Effector CD4-positive, alpha-beta T cell (primary cell): Measurements from ENCODE around the gene PAQR8.
"Not testable (repeated sequence)": the region's sequence is repeated elsewhere in the genome, so short reads cannot be mapped to it uniquely, and the experiment has no call there.

Experiments
- DNase-seq: peaks from one replicate; pipeline ENCODE4 v3.0.0-alpha.2; 2020

The PAQR8 gene

DNA sequence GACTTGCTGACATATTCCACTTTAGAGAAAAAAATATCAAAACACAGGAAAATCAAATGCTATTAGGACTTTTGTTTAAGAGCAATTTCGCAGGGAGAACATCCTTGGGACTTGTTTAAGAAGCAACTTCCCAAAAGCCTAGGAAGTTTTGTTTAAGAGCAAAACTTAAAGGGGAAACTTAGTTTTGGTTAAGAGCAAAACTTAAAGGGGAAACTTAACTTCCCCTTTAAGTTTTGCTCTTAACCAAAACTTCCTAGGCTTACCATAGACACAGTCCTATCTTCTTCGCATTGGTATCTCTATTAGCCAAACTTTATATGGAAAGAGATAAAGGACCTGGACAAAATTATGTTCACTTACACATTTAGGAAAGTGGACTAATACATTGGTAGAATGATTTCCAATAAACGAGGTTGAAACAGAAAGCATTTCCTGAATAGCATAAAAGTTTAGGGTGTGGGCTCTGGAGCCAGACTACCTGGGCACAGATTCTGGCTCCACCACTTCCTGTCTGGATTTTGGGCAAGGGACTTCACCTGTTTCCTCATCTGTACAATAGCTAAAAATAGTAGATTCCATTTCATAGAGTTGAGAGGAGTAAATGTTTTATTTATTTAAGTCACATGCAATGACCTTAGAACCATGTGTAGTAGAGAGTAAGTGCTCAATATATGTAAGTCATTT is 15.7 kb downstream of the PAQR8 start:
- no peak for DNase-seq

DNA sequence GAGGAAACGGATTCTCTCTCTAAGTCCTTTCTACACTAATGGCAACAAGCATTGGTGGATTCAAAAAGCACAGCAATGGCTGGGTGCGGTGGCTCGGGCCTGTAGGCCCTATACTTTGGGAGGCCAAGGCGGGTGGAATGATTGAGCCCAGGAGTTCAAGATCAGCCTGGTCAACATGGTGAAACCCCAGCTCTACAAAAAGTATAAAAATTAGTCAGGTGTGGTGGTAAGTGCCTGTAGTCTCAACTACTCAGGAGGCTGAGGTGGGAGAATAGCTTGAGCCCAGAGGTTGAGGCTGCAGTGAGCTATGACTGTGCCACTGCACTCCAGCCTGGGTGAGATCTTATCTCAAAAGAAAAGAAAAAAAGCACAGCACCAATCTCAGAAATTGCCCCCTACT is 19.3 kb downstream of the PAQR8 start:
- DNase-seq: no peak

DNA sequence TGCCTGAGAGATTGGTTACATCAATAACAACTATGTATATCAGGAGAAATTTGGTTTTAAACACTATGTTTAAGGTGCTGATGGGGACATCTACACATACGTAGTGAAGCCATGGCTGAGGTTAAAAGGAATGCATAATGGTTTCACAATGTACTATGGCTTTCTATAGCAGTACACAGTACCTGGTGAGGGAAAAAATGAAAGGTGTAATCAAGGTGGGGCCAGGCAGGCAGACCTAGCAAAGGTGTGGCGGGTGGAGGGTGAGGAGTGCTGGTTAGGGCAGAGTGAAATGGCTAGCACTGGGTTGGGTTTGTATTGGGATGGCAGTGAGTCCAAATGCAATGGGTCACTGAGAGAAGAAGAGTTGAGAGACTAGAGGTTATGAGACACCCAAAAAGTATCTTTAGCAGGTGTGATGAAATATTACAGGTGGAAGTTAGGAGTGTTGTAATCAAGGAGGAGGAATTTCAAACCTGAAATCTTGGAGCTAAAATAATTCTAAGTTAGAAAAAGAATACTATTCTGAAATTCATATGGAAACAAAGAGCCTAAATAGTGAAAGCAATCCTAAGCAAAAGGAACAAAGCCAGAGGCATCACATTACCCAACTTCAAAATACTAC is 22.3 kb downstream of the PAQR8 start:
- DNase-seq: no peak

DNA sequence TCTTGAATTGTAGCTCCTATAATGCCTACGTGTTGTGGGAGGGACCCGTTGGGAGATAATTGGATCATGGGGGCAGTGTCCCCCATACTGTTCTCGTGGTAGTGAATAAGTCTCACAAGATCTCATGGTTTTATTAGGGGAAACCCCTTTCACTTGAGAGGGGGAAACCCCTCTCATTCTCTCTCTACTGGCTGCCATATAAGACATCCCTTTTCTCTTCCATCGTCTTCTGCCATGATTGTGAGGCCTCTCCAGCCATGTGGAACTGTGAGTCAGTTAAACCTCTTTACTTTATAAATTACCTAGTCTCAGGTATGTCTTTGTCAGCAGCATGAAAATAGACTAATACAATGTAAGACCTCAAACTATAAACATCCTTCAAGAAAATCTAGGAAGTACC is 23.1 kb downstream of the PAQR8 start:
- no peak for DNase-seq

DNA sequence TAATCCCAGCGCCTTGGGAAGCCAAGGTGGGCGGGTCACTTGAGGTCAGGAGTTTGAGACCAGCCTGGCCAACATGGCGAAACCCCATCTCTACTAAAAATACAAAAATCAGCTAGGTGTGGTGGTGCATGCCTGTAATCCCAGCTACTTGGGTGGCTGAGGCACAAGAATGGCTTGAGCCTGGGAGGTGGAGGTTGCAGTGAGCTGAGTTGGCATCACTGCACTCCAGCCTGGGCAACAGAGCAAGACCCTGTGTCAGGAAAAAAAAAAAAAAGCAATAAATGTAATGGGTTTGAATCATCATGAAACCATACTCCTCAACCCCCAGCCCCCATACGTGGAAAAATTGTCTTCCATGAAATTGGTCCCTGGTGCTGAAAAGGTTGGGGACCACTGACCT is 26.2 kb downstream of the PAQR8 start:
- not testable (repeated sequence) for DNase-seq

DNA sequence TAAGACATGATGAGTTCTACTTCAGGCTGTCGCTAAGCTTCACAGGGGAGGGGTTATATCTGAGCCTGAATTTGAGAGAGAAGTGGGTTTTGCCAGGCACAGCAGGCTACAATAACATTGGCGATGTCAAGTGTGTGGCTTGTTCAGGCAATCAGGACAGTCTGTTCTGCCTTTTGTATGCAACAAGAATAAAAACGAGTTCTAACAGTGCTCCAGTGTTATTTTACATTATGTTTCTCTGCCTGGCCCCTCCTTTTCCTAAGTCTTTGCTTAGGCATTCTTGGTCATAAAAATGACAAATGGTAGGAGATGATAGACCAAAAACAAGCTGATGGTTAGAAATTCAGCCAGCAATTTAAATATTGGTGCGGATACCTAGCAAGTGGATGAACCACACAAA is 26.8 kb downstream of the PAQR8 start:
- DNase-seq: no peak

DNA sequence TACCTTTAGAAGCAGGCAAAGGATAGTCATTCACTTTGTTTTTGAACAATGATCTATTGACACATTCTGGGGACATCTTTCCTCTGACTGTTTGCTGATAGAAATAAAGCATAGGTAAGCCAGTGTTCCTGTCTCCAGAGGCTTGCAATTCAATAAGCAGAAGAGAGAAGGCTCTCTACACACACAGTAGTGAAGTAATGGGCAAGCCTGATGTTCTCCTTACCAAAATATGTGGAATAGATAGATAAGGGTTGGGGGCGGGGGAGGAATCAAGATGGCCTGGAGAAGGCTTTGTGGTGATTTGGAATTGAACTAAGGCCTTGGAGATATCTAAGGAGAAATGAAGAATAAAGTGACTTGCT is 27.3 kb downstream of the PAQR8 start:
- DNase-seq: no peak

DNA sequence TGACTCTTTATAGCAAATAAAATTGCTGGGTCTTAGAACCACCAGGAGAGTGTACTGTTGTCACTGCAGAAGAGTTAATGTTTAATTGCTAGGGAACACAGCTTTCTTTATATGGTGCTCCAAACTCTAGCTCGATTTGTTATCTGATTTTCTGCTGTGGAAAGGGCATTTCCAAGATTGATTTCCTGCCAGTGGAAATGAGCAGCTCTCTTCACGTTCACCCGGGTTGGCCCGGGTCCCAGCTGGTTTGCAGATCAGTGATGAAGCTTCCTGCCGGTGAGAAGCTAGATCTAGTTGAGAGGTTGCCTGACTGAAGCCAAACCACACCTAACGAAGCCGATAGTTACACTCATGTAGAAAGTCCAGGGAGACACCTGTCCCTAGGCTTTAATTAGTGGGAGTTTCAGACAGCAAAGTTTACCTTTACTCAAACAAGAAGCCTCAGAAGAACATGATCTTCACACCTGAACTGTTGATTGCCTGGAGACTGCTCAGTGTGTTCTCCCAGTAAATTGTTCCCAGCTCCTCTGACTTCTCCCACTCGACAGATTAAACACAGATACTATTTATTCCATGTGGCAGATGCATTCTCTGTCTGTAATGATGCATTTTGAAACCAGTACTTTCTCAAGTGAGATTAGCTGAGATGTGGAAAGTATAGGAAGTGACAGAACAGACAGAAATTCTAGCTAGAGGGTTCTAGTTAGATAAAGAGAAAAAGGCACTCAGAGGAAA is 27.8 kb downstream of the PAQR8 start:
- peak; percentile 55 for DNase-seq

DNA sequence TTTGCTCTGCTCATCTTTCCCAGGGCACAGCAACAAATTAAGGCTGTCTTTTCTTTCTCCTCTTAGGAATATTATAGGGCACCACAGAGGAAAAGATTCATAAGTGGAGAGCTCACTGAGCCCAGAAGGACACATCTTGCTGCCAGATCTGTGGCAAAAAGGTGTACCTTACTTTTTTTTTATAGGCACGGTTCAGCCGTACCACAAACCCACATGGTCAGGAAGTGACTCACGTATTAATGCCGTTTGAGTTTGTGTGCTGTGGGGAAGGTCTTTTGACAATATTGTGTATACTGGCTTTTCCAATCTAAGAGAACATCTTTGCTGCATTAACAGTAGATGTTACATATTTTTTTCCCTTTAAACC is 28.4 kb downstream of the PAQR8 start:
- DNase-seq: peak; percentile 60

DNA sequence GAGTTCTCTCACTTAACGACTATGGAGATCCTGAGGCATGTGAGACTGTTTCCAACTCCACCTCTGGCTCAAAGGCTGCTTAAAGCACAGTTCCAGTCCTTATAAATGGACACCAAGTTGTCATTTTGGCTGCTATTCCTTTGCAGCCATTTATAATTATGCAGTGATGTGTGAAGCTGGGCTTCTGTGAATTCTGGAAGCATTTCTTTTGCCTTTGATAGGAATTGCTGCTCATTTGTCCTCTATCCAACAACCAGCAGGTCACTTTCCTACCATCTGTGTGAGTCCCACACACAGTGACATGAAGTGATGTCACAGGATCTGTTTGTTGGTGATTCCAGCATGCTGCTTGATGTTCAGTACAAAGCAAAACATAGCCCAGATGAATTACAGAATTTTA is 29.6 kb downstream of the PAQR8 start:
- no peak for DNase-seq

DNA sequence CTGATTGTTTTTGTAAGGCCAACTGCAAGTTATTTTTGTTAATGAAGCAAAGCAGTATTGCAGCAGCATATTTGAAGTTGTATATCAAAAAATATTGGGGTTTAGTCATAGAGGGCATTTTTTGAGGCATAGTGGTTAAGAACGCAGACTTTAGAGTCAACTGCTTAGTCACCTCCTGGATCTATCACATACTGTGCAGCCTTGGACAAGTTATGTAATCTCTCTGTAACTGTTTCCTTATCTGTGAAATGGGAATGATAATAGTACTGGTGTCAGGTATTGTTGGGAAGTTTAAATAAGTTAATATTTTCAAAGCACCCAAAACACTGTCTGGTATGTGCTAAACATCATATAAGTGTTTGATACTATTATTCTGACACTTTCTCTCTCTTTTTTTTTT is 31.0 kb downstream of the PAQR8 start:
- no peak for DNase-seq

DNA sequence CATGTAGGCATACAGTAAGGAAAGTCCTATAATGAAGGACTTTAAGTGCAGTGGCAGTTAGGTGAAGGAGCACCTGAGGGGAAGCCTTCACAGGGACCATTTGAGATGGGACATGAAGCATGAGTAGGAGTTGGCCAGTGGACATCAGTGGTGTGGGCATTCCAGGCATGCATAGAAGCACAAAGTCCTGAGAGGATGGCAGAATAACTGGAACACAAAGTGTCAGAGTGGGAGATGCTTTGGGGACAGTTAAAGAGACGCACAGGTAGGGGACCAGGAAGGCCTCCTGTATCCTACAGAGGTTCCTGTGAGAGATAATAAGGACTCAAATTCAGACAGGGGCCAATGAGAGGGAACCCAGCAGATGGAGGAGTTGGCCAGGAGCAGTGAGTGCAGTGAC is 31.8 kb downstream of the PAQR8 start:
- DNase-seq: no peak

DNA sequence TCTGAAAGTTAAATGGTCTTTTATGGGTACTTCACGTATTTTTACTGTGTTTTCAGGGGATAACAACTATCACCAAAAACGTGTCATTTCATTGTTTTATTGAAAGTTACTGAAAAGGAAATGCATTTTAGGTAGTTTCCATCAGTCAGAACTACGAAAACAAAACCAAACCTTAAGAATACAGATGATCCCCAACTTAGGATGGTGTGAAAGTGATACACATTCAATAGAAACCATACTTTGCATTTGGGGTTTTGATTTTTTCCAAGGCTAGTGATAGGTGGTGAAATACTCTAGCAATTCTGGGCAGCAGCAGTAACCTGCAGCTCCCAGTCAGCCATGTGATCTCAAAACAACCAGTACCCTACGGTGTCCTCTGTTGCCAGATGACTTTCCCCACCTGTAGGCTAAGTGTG is 32.3 kb downstream of the PAQR8 start:
- DNase-seq: no peak

DNA sequence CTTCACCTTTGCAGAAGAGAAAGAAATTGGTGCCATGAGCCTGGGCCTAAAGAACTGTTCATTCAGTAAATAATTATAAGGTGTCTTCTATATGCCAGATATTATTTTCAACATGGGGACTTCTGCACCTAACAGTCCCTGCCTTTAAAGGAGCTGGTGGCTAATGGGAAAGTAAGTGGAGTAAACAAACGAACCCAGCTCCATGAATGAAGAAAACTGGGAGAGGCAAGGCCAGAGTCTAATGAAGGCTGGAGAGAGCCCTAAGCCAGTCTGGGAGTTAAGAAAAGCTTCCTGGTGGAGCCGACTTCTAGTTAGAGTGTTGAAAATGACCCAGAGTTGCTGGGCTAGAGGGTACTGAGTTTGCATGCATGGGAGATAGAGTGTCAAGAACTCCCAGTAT is 34.0 kb downstream of the PAQR8 start:
- DNase-seq: no peak

DNA sequence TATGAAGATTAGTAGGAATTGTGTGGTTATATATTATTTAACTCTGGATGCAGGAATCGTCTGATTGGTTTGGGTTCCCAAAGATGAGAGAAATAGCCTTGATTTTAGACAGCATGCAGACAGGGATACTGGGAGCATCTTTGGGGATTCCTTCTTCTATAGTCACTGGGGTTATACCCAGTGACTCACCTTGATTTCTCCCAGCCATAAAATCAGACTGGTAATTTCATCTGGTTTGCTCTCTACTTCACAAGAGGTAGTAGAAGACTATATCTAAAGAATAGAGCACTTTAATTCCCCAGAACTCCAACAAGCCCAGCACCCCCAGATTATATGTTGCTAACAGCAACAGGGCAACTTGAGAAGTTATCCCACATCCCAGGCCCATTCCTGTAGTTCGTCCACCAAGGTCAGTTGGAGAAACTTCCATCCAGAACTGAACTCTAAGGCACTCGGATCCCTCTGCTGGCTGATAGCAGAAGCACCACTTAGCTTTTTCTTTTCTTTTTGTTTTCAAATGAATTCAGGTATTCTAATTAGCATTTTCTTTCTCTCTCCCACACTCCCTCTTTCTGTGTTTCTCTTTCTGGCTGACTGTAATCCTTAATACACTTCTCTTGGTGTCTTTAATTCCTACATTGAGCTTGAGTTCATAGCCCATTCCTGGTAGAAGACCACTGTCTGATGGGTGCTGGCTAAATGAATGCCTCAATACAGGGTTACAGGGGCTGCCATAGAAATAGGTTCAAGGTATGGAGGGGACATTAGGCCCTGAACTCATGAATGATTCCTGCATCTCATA is 37.8 kb downstream of the PAQR8 start:
- no peak for DNase-seq

DNA sequence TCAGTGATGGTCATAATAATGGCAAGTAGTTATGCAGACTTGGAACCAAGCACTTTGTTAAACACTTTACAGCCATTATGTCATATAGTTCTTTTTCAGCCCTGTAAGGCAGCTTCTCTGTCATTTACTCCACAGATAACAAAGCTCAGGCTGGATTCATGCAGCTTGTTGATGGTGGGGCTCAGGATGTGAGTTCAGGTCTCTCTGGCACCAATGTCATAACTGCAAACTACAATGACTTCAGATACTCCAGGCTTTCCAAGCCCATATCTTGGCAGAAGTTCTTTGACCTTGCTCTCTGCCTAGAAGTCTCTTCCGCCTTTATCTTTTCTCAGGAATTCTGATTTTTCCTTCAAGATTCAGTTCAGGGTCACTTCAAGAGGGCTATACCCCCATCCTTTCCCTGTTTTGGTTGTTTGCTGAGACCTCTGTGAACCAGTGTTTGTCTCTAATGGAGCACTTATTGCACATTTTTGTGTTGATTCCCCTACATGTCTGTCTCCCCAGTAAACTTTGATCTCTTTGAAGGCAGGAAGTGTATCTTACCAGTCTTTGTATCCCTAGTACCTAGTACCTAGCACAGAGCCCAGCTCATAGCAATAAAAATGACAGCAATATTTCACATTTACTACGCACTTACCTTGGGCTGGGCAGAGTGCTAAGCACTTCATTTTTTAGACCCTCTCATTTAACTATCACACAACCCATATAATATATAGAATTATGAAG is 38.5 kb downstream of the PAQR8 start:
- no peak for DNase-seq

DNA sequence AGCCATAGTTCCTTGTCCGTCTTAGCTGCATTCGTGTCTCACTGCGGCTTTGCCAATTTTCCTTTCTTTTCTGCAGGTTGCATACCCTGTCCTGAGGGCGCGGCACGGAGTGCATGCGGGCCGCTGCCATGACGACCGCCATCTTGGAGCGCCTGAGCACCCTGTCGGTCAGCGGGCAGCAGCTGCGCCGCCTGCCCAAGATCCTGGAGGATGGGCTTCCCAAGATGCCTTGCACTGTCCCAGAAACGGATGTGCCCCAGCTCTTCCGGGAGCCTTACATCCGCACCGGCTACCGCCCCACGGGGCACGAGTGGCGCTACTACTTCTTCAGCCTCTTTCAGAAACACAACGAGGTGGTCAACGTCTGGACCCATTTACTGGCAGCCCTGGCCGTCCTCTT is 41.1 kb downstream of the PAQR8 start:
- DNase-seq: no peak

DNA sequence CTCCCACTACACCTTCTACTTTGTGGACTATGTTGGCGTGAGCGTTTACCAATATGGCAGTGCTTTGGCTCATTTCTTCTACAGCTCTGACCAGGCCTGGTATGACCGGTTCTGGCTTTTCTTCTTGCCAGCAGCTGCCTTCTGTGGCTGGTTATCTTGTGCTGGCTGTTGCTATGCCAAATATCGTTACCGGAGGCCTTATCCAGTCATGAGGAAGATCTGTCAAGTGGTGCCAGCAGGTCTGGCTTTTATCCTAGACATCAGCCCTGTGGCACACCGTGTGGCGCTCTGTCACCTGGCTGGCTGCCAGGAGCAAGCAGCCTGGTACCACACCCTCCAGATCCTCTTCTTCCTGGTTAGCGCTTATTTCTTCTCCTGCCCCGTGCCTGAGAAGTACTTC is 41.7 kb downstream of the PAQR8 start:
- DNase-seq: no peak

DNA sequence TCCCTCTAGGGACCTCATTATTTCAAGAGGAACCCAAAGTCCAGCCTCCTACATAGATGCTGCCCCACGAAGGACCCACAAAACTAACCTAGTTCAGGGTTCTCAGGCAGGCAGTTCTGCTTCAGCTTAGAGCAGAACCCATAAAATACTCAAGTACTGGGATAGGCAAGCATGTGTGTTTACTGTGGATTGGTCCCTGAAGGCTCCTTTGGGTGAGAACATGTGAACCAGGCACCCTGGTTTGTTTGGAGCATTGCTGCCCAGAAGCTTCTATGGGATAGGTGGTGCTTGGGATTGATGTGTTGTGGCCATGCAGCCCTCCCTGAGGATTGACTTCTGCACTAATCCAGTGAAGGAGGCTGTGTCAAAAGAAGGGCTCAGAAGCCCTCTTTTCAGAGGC is 43.3 kb downstream of the PAQR8 start:
- DNase-seq: no peak

DNA sequence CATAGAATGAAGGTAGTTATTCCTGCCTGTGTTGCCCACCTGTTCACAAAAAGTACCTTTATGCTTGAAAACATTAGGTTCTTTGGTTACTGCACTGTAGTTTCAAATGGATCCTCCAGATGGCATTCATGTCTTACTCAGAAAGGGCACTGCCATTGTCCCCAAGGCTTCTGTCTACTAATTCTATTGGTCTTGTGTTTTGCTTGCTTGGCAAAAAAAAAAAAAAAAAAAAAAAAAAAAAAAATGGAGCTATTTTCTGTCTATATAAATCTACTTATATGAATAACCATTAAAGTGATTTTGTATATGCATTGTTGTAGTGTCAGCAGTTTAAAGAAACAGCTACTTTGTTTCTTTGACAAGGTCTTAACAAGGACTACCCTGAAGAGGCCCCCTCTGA is 45.5 kb downstream of the PAQR8 start:
- DNase-seq: no peak

DNA sequence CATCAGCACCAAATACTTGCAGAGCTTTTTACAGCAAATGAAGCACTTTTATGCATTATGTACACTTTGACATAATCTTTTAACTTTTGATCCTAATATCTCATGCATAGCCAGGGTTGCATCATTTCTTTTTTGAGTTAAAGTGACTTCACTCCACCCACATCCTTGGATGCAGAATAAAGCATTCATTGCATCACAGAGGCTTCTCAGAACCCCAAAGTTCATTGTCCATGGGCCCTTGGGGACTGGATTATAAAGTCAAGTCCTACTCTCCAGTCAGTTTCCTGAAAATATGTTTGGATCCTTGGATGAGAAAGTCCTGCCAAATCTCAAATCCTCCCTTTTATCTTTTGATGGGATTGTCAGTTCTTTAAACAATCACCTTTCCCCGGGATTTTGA is 47.5 kb downstream of the PAQR8 start:
- DNase-seq: no peak

DNA sequence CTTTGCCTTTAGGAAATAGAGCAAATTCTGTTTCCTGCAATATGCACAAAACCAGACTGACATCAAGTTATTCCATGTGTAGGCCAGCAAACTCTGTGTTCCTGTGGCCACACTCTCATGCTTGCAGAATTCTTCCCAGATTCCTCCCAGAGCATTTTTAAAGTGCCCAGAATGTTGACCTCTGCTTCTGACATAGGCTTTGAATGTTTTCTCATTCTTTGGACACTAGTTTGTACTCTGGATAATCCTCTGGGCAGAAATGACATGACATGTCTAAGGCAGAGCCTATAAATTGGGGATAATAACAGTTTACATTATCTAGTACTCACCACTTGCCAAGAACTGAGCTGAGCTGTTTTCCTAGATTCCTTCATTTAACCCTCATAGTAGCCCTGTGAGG is 49.0 kb downstream of the PAQR8 start:
- DNase-seq: no peak

DNA sequence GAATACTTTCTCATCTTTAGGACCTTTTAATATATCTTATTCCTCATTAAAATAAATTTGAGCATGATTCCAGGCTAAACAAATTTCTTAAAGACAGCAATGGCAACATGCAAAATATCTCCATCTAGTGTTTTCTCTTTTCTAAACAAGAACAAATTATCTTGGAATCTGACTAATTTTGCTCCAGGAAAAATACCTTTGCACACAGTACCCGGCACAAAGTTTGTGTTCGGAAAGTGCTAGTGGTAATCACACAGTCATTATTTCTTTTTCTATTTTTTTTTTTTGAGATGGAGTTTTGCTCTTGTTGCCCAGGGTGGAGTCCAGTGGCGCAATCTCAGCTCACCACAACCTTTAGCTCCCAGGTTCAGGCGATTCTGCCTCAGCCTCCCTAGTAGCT is 50.0 kb downstream of the PAQR8 start:
- no peak for DNase-seq
